GM12878 (cell line): ENCODE measurements around the gene MDFIC. TPM values are rescaled to one million over a fixed set of nuclear protein-coding genes. Genes with fewer than 3 reads are reported as not detected.

Experiments
- ATAC-seq: fragments of 200-7000 bp; cut with Tn5 transposase; 3 replicates; pipeline ENCODE4 v1.9.1; 2020; ENCODE audit warnings: mild to moderate bottlenecking, moderate library complexity
- BruUV-seq: library from RNA; stranded (reverse); fragments of 400-500 nt; replicated peaks from 2 replicates; lab custom pipeline; 2021; lab: Mats Ljungman, UMichigan
- CTCF ChIA-PET: fragments of 300-600 bp; sonication (Branson Sonifier 250); formaldehyde crosslinking; extraction: SDS; loops from one replicate; lab custom pipeline; 2021; ENCODE audit warnings: inconsistent platforms; lab: Yijun Ruan, JAX
- POLR2A ChIA-PET: fragments of 350-600 bp; formaldehyde crosslinking; extraction: SDS; loops from one replicate; lab custom pipeline; 2021; ENCODE audit warnings: inconsistent platforms; lab: Charles Lee
- RAD21 ChIA-PET: fragments of 300-600 bp; sonication (Branson Sonifier 250); formaldehyde crosslinking; loops from one replicate; lab custom pipeline; 2023; ENCODE audit warnings: antibody characterized with exemption; ENCODE audit not compliant: unreplicated experiment; lab: Charles Lee
- SMC1A ChIA-PET: fragments of 300-600 bp; sonication (Branson Sonifier 250); formaldehyde crosslinking; loops from one replicate; lab custom pipeline; 2023; ENCODE audit not compliant: unreplicated experiment, uncharacterized antibody; lab: Charles Lee
- DNase-seq: peaks from one replicate; pipeline ENCODE4 v3.0.0-alpha.2; 2011; ENCODE audit warnings: low read depth, low spot score
- FAIRE-seq: peaks from 3 replicates; lab custom pipeline; 2011; peaks lifted over from hg19 to GRCh38; lab: Jason Lieb, UNC
- H2AFZ ChIP-seq: 2 replicates; pipeline ENCODE4 v1.6.0; 2011; ENCODE audit warnings: low read depth, low read length, control low read depth; ENCODE audit not compliant: control insufficient read depth
- H3K27ac ChIP-seq: 2 replicates; pipeline ENCODE4 v1.5.1; 2011; ENCODE audit warnings: control low read depth; ENCODE audit not compliant: control insufficient read depth, insufficient read depth
- H3K27me3 ChIP-seq, 2 experiments: replicated peaks in 1 of 2; 2 replicates each; pipeline versions ENCODE4 v1.6.0 to v1.6.1; 2011; ENCODE audit warnings: low read length in 1 of 2; ENCODE audit not compliant: control insufficient read depth in 2 of 2, insufficient read depth in 2 of 2
- H3K36me3 ChIP-seq, 2 experiments: 2 replicates each; pipeline ENCODE4 v1.5.1; 2011; ENCODE audit warnings: low read length in 1 of 2; ENCODE audit not compliant: control insufficient read depth in 2 of 2, insufficient read depth in 2 of 2
- H3K4me1 ChIP-seq: 2 replicates; pipeline ENCODE4 v1.6.1; 2011; ENCODE audit warnings: mild to moderate bottlenecking, low read length, moderate library complexity, mixed read lengths; ENCODE audit not compliant: control insufficient read depth, insufficient read depth
- H3K4me2 ChIP-seq: 2 replicates; pipeline ENCODE4 v1.6.0; 2011; ENCODE audit warnings: control low read depth; ENCODE audit not compliant: control insufficient read depth, insufficient read depth
- H3K4me3 ChIP-seq: fragments of 200-600 bp; sonication (generic); 2 replicates; pipeline ENCODE4 v1.5.1; 2016
- H3K79me2 ChIP-seq: 2 replicates; pipeline ENCODE4 v1.6.0; 2011; ENCODE audit warnings: low read length; ENCODE audit not compliant: control insufficient read depth, insufficient read depth
- H3K9ac ChIP-seq: 2 replicates; pipeline ENCODE4 v1.8.0; 2011; ENCODE audit warnings: low read length, control low read depth, mixed read lengths; ENCODE audit not compliant: control insufficient read depth, insufficient read depth
- H3K9me3 ChIP-seq: replicated peaks from 3 replicates; pipeline ENCODE4 v1.5.1; 2011; ENCODE audit warnings: mild to moderate bottlenecking, low read length; ENCODE audit not compliant: control insufficient read depth, insufficient read depth
- H4K20me1 ChIP-seq: 2 replicates; pipeline ENCODE4 v1.6.0; 2011; ENCODE audit not compliant: control insufficient read depth, insufficient read depth
- BRCA1 ChIP-seq: IDR thresholded peaks from 2 replicates; pipeline ENCODE4 v1.6.1; 2011; ENCODE audit warnings: low read depth, low read length, improper control_type of control experiment
- FOS ChIP-seq: IDR thresholded peaks from 3 replicates; pipeline ENCODE4 v1.6.1; 2011; ENCODE audit warnings: borderline replicate concordance; ENCODE audit not compliant: insufficient read length; ENCODE audit errors: extremely low read depth
- HCFC1 ChIP-seq: fragments of 150-350 bp; IDR thresholded peaks from 2 replicates; pipeline ENCODE4 v1.6.1; 2014; ENCODE audit warnings: low read length
- HDAC6 ChIP-seq: fragments of 200-600 bp; sonication (generic); IDR thresholded peaks from one replicate; pipeline ENCODE4 v1.8.0; 2017; ENCODE audit warnings: antibody characterized with exemption; ENCODE audit not compliant: unreplicated experiment
- IKZF1 ChIP-seq: fragments of 450-650 bp; conservative IDR thresholded peaks from 2 replicates; pipeline ENCODE4 v1.6.1; 2017; ENCODE audit warnings: antibody characterized with exemption, mild to moderate bottlenecking
- MYC ChIP-seq: IDR thresholded peaks from 2 replicates; pipeline ENCODE4 v1.6.1; 2011; ENCODE audit warnings: mild to moderate bottlenecking, low read length, moderate library complexity, inconsistent platforms; ENCODE audit not compliant: insufficient read depth, insufficient replicate concordance, insufficient read length, severe bottlenecking
- RB1 ChIP-seq: fragments of 450-650 bp; formaldehyde crosslinking; IDR thresholded peaks from 2 replicates; pipeline ENCODE4 v1.6.1; 2017; ENCODE audit warnings: mild to moderate bottlenecking, borderline replicate concordance
- RBBP5 ChIP-seq: fragments of 200-600 bp; sonication (generic); conservative IDR thresholded peaks from 2 replicates; pipeline ENCODE4 v1.6.1; 2016
- SIN3A ChIP-seq: IDR thresholded peaks from 2 replicates; pipeline ENCODE4 v1.6.1; 2012; ENCODE audit warnings: low read depth, low read length, improper control_type of control experiment
- SMAD1 ChIP-seq: fragments of 450-650 bp; IDR thresholded peaks from 2 replicates; pipeline ENCODE4 v1.6.1; 2018; ENCODE audit warnings: mild to moderate bottlenecking, low read depth; ENCODE audit not compliant: partially characterized antibody
- ZSCAN29 ChIP-seq: fragments of 450-650 bp; IDR thresholded peaks from 2 replicates; pipeline ENCODE4 v1.6.1; 2017; ENCODE audit warnings: mild to moderate bottlenecking, moderate library complexity
- WGBS: methylation state at CpG from one replicate; pipeline ENCODE4 v1.1.6; 2016; ENCODE audit warnings: low lambda C conversion rate; ENCODE audit not compliant: insufficient replicate concordance, insufficient coverage; ENCODE audit errors: missing lambda C conversion rate; 5-methylcytosine and 5-hydroxymethylcytosine counted together
- in situ Hi-C: fragments of 300-500 bp; cut with MboI; formaldehyde crosslinking; loops from 9 replicates; pipeline ENCODE4 v1.14.3; 2018; ENCODE audit warnings: mixed read lengths
- intact Hi-C: fragments of 100-400 bp; cut with micrococcal nuclease; formaldehyde crosslinking; loops from one replicate; pipeline ENCODE4 v1.14.2; 2022; ENCODE audit not compliant: unreplicated experiment
- polyA plus RNA-seq, 11 experiments: library from polyadenylated mRNA; depleted of rRNA in 4 of 11; unstranded in 6 of 11; stranded (reverse) in 5 of 11; fragments of >200 nt; fragmentation: Nextera tagmentation in 4 of 11; fragmentation: Illumina TruSeq in 1 of 11; extraction: Ambion mirVana in 4 of 11; extraction: Trizol in 1 of 11; gene quantifications; 1 replicate in 1 of 11; 2 replicates in 10 of 11; pipeline versions ENCODE4 v1.2.1 to v1.2.3, GENCODE V29; 2011 to 2016; ENCODE audit warnings: inconsistent platforms in 2 of 11, missing spikeins in 2 of 11, low read depth in 1 of 11
- total RNA-seq, 4 experiments: library from RNA; depleted of rRNA in 3 of 4; stranded (reverse); fragments of >200 nt in 3 of 4; fragmentation: Illumina TruSeq in 1 of 4; extraction: Trizol in 1 of 4; gene quantifications; 2 replicates each; pipeline versions ENCODE4 v1.2.1 to v1.2.3, GENCODE V29; 2013 to 2021

MDFIC gene
- total and polyA plus RNA-seq, 10 of the 15 experiments (the other 5 are each of a cell fraction or from before 2014, with no cell fraction given): 7.3 to 58.4 (median 40.0) TPM

GRCh38 chr7:115038158-115038557 is 116.3 kb downstream of the MDFIC start:
- DNase-seq (no peak), FAIRE-seq (no peak), ATAC-seq (no peak)
- Histone ChIP-seq H3K4me2 (no peak overlapping the region), H3K4me3 (no peak overlapping the region), H3K36me3 (no peaks in the 10 kb centered on the region), H3K4me1 (no peaks in the 10 kb centered on the region; the same call in 1 of the 2 replicates), H3K9me3 (no peaks in the 10 kb centered on the region), H2AFZ (no peak overlapping the region), H3K9ac (no peak overlapping the region), H3K27me3 (no peaks in the 10 kb centered on the region), H4K20me1 (no peaks in the 10 kb centered on the region), H3K27ac (no peak overlapping the region), H3K79me2 (no peaks in the 10 kb centered on the region)
- in situ Hi-C loops: no loop called here
- ChIA-PET CTCF (no interaction called here), SMC1A (interaction anchor here (0.9 kb wide), 1 partner anchor 33 kb away, joined by 3 read pairs; no protein-coding TSS in a partner anchor), RAD21 (no interaction called here), POLR2A (no interaction called here)
- TF ChIP-seq MYC: no peak
- no peak for TF ChIP-seq SIN3A
- TF ChIP-seq BRCA1: no peak
- TF ChIP-seq RBBP5: no peak
- TF ChIP-seq FOS: no peak
- no peak for TF ChIP-seq HCFC1
- TF ChIP-seq ZSCAN29: no peak
- no peak for TF ChIP-seq SMAD1
- TF ChIP-seq IKZF1: no peak
- TF ChIP-seq RB1: no peak
- no peak for TF ChIP-seq HDAC6
- intact Hi-C loops: no loop called here
- 59% methylated on average over 4 of the region's 4 CpGs for WGBS
- BruUV-seq: no TSS peak
